ENCODE data around the gene LY6G6C.

DNA sequence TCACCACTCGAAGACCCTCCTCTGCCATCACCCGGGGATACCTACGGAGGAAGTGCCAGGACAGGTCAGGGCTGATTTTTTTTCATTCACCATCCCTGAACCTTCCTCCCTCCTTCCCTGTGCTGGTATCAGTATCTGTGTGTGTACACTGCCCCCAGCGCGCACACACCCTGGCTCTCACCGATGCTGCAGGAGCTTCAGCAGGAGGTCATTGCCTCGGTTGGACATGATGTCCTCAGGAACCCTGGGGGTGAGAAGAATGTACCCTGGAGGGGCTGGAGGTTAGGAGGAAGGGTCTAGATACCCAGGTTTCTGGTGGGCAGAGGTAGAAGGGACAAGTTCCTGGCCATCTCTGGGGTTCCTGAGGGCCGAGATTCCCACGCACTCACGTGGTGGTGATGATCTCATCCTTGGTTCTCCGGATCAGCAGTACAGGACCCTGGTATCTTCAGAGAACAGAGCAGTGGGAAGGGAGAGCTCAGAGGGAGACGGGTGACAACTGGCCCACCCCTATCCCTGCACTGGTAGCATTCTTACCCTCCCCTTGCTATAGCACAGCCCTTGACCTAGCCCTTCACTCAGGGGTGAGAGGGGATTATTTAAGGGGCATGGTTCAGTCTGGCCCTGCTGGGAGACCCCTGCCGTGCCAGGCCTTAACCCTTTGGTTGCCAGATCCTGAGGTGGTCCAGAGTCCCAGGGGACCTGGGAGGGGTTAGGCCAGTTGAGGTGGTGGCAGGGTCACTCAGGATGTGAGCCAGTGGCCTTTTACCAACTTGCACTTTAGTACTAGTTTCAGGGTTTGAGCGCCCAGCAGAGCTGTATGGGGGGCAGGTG, 33.5 kb downstream of the LY6G6C start:
- TF ChIP-seq, protein P1, sequence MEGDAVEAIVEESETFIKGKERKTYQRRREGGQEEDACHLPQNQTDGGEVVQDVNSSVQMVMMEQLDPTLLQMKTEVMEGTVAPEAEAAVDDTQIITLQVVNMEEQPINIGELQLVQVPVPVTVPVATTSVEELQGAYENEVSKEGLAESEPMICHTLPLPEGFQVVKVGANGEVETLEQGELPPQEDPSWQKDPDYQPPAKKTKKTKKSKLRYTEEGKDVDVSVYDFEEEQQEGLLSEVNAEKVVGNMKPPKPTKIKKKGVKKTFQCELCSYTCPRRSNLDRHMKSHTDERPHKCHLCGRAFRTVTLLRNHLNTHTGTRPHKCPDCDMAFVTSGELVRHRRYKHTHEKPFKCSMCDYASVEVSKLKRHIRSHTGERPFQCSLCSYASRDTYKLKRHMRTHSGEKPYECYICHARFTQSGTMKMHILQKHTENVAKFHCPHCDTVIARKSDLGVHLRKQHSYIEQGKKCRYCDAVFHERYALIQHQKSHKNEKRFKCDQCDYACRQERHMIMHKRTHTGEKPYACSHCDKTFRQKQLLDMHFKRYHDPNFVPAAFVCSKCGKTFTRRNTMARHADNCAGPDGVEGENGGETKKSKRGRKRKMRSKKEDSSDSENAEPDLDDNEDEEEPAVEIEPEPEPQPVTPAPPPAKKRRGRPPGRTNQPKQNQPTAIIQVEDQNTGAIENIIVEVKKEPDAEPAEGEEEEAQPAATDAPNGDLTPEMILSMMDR (IDR thresholded peaks at IDR 0.05): no peak
- no peak for TF ChIP-seq POLR2A (IDR thresholded peaks at IDR 0.05)
